ENCODE results near the gene TP53I13.

DNA sequence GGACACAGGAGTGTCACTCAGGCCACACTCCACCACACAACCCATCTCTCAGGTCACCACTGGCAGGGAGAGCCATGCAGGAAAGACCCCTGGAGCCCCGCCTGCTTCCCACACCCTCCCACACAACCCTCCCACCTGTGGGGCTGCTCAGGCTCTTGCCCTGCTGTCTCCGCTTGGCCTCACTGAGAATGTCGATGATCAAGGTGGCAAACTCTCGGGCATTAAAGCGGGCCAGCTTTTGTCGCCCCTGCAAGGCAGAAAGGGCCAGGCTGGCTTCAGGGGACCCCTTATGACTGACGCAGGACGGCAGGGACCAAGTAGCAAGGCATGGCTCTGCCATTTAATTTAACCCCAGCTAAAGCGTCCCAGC lies 8.5 kb downstream of the TP53I13 start:
- TF ChIP-seq POLR2A (IDR thresholded peaks at IDR 0.05) = no peak
- TF ChIP-seq, protein P1, sequence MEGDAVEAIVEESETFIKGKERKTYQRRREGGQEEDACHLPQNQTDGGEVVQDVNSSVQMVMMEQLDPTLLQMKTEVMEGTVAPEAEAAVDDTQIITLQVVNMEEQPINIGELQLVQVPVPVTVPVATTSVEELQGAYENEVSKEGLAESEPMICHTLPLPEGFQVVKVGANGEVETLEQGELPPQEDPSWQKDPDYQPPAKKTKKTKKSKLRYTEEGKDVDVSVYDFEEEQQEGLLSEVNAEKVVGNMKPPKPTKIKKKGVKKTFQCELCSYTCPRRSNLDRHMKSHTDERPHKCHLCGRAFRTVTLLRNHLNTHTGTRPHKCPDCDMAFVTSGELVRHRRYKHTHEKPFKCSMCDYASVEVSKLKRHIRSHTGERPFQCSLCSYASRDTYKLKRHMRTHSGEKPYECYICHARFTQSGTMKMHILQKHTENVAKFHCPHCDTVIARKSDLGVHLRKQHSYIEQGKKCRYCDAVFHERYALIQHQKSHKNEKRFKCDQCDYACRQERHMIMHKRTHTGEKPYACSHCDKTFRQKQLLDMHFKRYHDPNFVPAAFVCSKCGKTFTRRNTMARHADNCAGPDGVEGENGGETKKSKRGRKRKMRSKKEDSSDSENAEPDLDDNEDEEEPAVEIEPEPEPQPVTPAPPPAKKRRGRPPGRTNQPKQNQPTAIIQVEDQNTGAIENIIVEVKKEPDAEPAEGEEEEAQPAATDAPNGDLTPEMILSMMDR (IDR thresholded peaks at IDR 0.05) = no peak
